ENCODE data around the gene NUDT10.
"Not testable (repeated sequence)": the region's sequence is repeated elsewhere in the genome, so short reads cannot be mapped to it uniquely, and the experiment has no call there.

Gene NUDT10

GRCh38 chrX:51332943-51333785 is 542 bp downstream of the NUDT10 start:
- H3K9me3 ChIP-seq (ENCODE audit: insufficient read depth, low read depth, low read length); H3K4ac ChIP-seq (ENCODE audit: low read depth, low read length); H3K27me3 ChIP-seq (ENCODE audit: insufficient read depth, low read length); H3K79me2 ChIP-seq (ENCODE audit: control insufficient read depth, insufficient read depth, low read length, poor library complexity); H2AFZ ChIP-seq (ENCODE audit: insufficient read depth, low read length, poor library complexity); H3K23ac ChIP-seq (ENCODE audit: low read length); H2AK5ac ChIP-seq (ENCODE audit: low read length); H4K8ac ChIP-seq (ENCODE audit: low read depth, low read length); H3K79me1 ChIP-seq (ENCODE audit: low read length); DNase-seq; H3K4me1 ChIP-seq (ENCODE audit: control insufficient read depth in 1 of 2, insufficient read depth in 2 of 2, low read length in 2 of 2); H2BK120ac ChIP-seq (ENCODE audit: insufficient read depth, low read length, poor library complexity); H4K91ac ChIP-seq (ENCODE audit: low read depth, low read length); H2BK5ac ChIP-seq (ENCODE audit: low read depth, low read length, poor library complexity); H3K14ac ChIP-seq (ENCODE audit: low read length); H3K18ac ChIP-seq (ENCODE audit: low read length); H3K36me3 ChIP-seq (ENCODE audit: control insufficient read depth in 1 of 2, insufficient read depth in 2 of 2, low read length in 2 of 2); H3K9ac ChIP-seq (ENCODE audit: low read length); H4K12ac ChIP-seq (ENCODE audit: low read depth, low read length); H3K27ac ChIP-seq (ENCODE audit: low read depth, low read length); H2BK12ac ChIP-seq (ENCODE audit: low read length): not testable (repeated sequence)
- peak overlapping the region; percentile 88 for H3K4me2 ChIP-seq (ENCODE audit: low read length)
- H3K4me3 ChIP-seq (ENCODE audit: low read depth, low read length): peak overlapping the region; percentile 72
- WGBS (ENCODE audit: extremely low coverage, insufficient coverage, insufficient read length): no CpG with 5 or more reads among the region's 56 CpGs

GRCh38 chrX:51334276-51334675 is 1.7 kb downstream of the NUDT10 start:
- Histone ChIP-seq H4K12ac (ENCODE audit: low read depth, low read length) (no peak overlapping the region), H3K14ac (ENCODE audit: low read length) (no peak overlapping the region), H3K18ac (ENCODE audit: low read length) (no peak overlapping the region), H3K4me3 (ENCODE audit: low read depth, low read length) (no peak overlapping the region), H4K91ac (ENCODE audit: low read depth, low read length) (no peak overlapping the region), H2AK5ac (ENCODE audit: low read length) (no peak overlapping the region), H3K27me3 (ENCODE audit: insufficient read depth, low read length) (no peaks in the 10 kb centered on the region), H2BK5ac (ENCODE audit: low read depth, low read length, poor library complexity) (no peak overlapping the region), H3K23ac (ENCODE audit: low read length) (no peak overlapping the region), H3K9me3 (ENCODE audit: insufficient read depth, low read depth, low read length) (no peaks in the 10 kb centered on the region), H2BK12ac (ENCODE audit: low read length) (no peak overlapping the region), H3K4me1 (ENCODE audit: control insufficient read depth in 1 of 2, insufficient read depth in 2 of 2, low read length in 2 of 2) (peaks cover 0 to 2% of the 10 kb centered on the region in 2 experiments), H3K79me2 (ENCODE audit: control insufficient read depth, insufficient read depth, low read length, poor library complexity) (no peaks in the 10 kb centered on the region), H3K36me3 (ENCODE audit: control insufficient read depth in 1 of 2, insufficient read depth in 2 of 2, low read length in 2 of 2) (no peaks in the 10 kb centered on the region), H3K9ac (ENCODE audit: low read length) (no peak overlapping the region), H2AFZ (ENCODE audit: insufficient read depth, low read length, poor library complexity) (no peak overlapping the region), H2BK120ac (ENCODE audit: insufficient read depth, low read length, poor library complexity) (no peak overlapping the region), H3K4ac (ENCODE audit: low read depth, low read length) (no peak overlapping the region), H4K8ac (ENCODE audit: low read depth, low read length) (no peak overlapping the region), H3K79me1 (ENCODE audit: low read length) (no peaks in the 10 kb centered on the region), H3K27ac (ENCODE audit: low read depth, low read length) (no peak overlapping the region), H3K4me2 (ENCODE audit: low read length) (no peak overlapping the region)
- no CpG with 5 or more reads among the region's 4 CpGs for WGBS (ENCODE audit: extremely low coverage, insufficient coverage, insufficient read length)
- no peak for DNase-seq

GRCh38 chrX:51336584-51336983 is 4.0 kb downstream of the NUDT10 start:
- no peaks in the 10 kb centered on the region for H3K36me3 ChIP-seq (ENCODE audit: control insufficient read depth in 1 of 2, insufficient read depth in 2 of 2, low read length in 2 of 2)
- H3K4ac ChIP-seq (ENCODE audit: low read depth, low read length): no peak overlapping the region
- H3K9ac ChIP-seq (ENCODE audit: low read length): no peak overlapping the region
- H3K14ac ChIP-seq (ENCODE audit: low read length): no peak overlapping the region
- WGBS (ENCODE audit: extremely low coverage, insufficient coverage, insufficient read length): no CpG with 5 or more reads among the region's 3 CpGs
- H3K79me2 ChIP-seq (ENCODE audit: control insufficient read depth, insufficient read depth, low read length, poor library complexity): no peaks in the 10 kb centered on the region
- H3K4me1 ChIP-seq (ENCODE audit: control insufficient read depth in 1 of 2, insufficient read depth in 2 of 2, low read length in 2 of 2): peaks cover 0 to 2% of the 10 kb centered on the region in 2 experiments
- no peaks in the 10 kb centered on the region for H3K79me1 ChIP-seq (ENCODE audit: low read length)
- no peak overlapping the region for H3K4me2 ChIP-seq (ENCODE audit: low read length)
- no peak overlapping the region for H2BK5ac ChIP-seq (ENCODE audit: low read depth, low read length, poor library complexity)
- H3K4me3 ChIP-seq (ENCODE audit: low read depth, low read length): no peak overlapping the region
- H3K23ac ChIP-seq (ENCODE audit: low read length): no peak overlapping the region
- DNase-seq: peak; percentile 4 to 61
- H3K27ac ChIP-seq (ENCODE audit: low read depth, low read length): no peak overlapping the region
- H4K12ac ChIP-seq (ENCODE audit: low read depth, low read length): no peak overlapping the region
- H3K9me3 ChIP-seq (ENCODE audit: insufficient read depth, low read depth, low read length): no peaks in the 10 kb centered on the region
- H3K27me3 ChIP-seq (ENCODE audit: insufficient read depth, low read length): no peaks in the 10 kb centered on the region
- no peak overlapping the region for H4K91ac ChIP-seq (ENCODE audit: low read depth, low read length)
- H2AK5ac ChIP-seq (ENCODE audit: low read length): no peak overlapping the region
- no peak overlapping the region for H2BK12ac ChIP-seq (ENCODE audit: low read length)
- no peak overlapping the region for H2BK120ac ChIP-seq (ENCODE audit: insufficient read depth, low read length, poor library complexity)
- H4K8ac ChIP-seq (ENCODE audit: low read depth, low read length): no peak overlapping the region
- H2AFZ ChIP-seq (ENCODE audit: insufficient read depth, low read length, poor library complexity): no peak overlapping the region
- no peak overlapping the region for H3K18ac ChIP-seq (ENCODE audit: low read length)

GRCh38 chrX:51361251-51361650 is 28.6 kb downstream of the NUDT10 start:
- Histone ChIP-seq H4K12ac (ENCODE audit: low read depth, low read length) (no peak overlapping the region), H3K27ac (ENCODE audit: low read depth, low read length) (no peak overlapping the region), H3K79me1 (ENCODE audit: low read length) (no peaks in the 10 kb centered on the region), H3K23ac (ENCODE audit: low read length) (no peak overlapping the region), H3K9ac (ENCODE audit: low read length) (no peak overlapping the region), H2AK5ac (ENCODE audit: low read length) (no peak overlapping the region), H2AFZ (ENCODE audit: insufficient read depth, low read length, poor library complexity) (no peak overlapping the region), H4K8ac (ENCODE audit: low read depth, low read length) (no peak overlapping the region), H2BK12ac (ENCODE audit: low read length) (no peak overlapping the region), H3K4me3 (ENCODE audit: low read depth, low read length) (no peak overlapping the region), H3K79me2 (ENCODE audit: control insufficient read depth, insufficient read depth, low read length, poor library complexity) (no peaks in the 10 kb centered on the region), H3K27me3 (ENCODE audit: insufficient read depth, low read length) (no peaks in the 10 kb centered on the region), H3K4me1 (ENCODE audit: control insufficient read depth in 1 of 2, insufficient read depth in 2 of 2, low read length in 2 of 2) (no peaks in the 10 kb centered on the region), H3K18ac (ENCODE audit: low read length) (no peak overlapping the region), H2BK120ac (ENCODE audit: insufficient read depth, low read length, poor library complexity) (no peak overlapping the region), H3K9me3 (ENCODE audit: insufficient read depth, low read depth, low read length) (no peaks in the 10 kb centered on the region), H3K36me3 (ENCODE audit: control insufficient read depth in 1 of 2, insufficient read depth in 2 of 2, low read length in 2 of 2) (no peaks in the 10 kb centered on the region), H4K91ac (ENCODE audit: low read depth, low read length) (no peak overlapping the region), H3K14ac (ENCODE audit: low read length) (no peak overlapping the region), H2BK5ac (ENCODE audit: low read depth, low read length, poor library complexity) (no peak overlapping the region), H3K4me2 (ENCODE audit: low read length) (no peak overlapping the region), H3K4ac (ENCODE audit: low read depth, low read length) (no peak overlapping the region)
- whole genome bisulfite sequencing (ENCODE audit: extremely low coverage, insufficient coverage, insufficient read length): no CpG with 5 or more reads among the region's 7 CpGs
- no peak for DNase-seq
